ENCODE results near the gene CHRM2. TPM values are rescaled to one million over a fixed set of nuclear protein-coding genes. Genes with fewer than 3 reads are reported as not detected.
"Not testable (repeated sequence)": the region's sequence is repeated elsewhere in the genome, so short reads cannot be mapped to it uniquely, and the experiment has no call there.

Gene CHRM2
- under 0.01 and 0.06 TPM in 2 replicates for total RNA-seq (2014; rRNA removed; shearing (Covaris generic))

- no peak for DNase-seq (ENCODE audit: low spot score)
Measured at GRCh38 chr7:136868496-136869000, at the start of gene CHRM2. TSS of gene CHRM2 (plus strand) at chr7:136868652. CDS start at chr7:137014866, 146,214 bp downstream.

GRCh38 chr7:136831398-136831797 is 37.1 kb upstream of the CHRM2 start:
- in situ Hi-C loops (cut with HindIII; ENCODE audit: low sequenced_read_pairs); DNase-seq (ENCODE audit: low spot score): not testable (repeated sequence)

More at GRCh38 chr7:136868496-136869000, at the start of gene CHRM2:
- in situ Hi-C loops (cut with HindIII; ENCODE audit: low sequenced_read_pairs): no loop called here

GRCh38 chr7:136845899-136846465 is 22.5 kb upstream of the CHRM2 start:
- DNase-seq (ENCODE audit: low spot score): no peak
- in situ Hi-C loops (cut with HindIII; ENCODE audit: low sequenced_read_pairs): no loop called here

GRCh38 chr7:136847858-136848257 is 20.6 kb upstream of the CHRM2 start:
- no peak for DNase-seq (ENCODE audit: low spot score)
- in situ Hi-C loops (cut with HindIII; ENCODE audit: low sequenced_read_pairs): no loop called here

- in situ Hi-C loops (cut with HindIII; ENCODE audit: low sequenced_read_pairs): no loop called here
- no peak for DNase-seq (ENCODE audit: low spot score)
Measured at GRCh38 chr7:136853654-136854053, 14.8 kb upstream of the CHRM2 start.

GRCh38 chr7:136857573-136857972 is 10.9 kb upstream of the CHRM2 start:
- in situ Hi-C loops (cut with HindIII; ENCODE audit: low sequenced_read_pairs): no loop called here

GRCh38 chr7:136859803-136860202 is 8.6 kb upstream of the CHRM2 start:
- DNase-seq (ENCODE audit: low spot score): no peak
- in situ Hi-C loops (cut with HindIII; ENCODE audit: low sequenced_read_pairs): no loop called here

More at GRCh38 chr7:136857573-136857972, 10.9 kb upstream of the CHRM2 start:
- no peak for DNase-seq (ENCODE audit: low spot score)

- DNase-seq (ENCODE audit: low spot score): no peak
- in situ Hi-C loops (cut with HindIII; ENCODE audit: low sequenced_read_pairs): no loop called here
Measured at GRCh38 chr7:136865236-136865635, 3.2 kb upstream of the CHRM2 start.

GRCh38 chr7:136865777-136866176 is 2.7 kb upstream of the CHRM2 start:
- in situ Hi-C loops (cut with HindIII; ENCODE audit: low sequenced_read_pairs): no loop called here
- DNase-seq (ENCODE audit: low spot score): no peak

- DNase-seq (ENCODE audit: low spot score): no peak
- in situ Hi-C loops (cut with HindIII; ENCODE audit: low sequenced_read_pairs): no loop called here
Measured at GRCh38 chr7:136869001-136869961, 829 bp downstream of the CHRM2 start.

GRCh38 chr7:136869991-136870865 is 1.8 kb downstream of the CHRM2 start:
- DNase-seq (ENCODE audit: low spot score): no peak
- in situ Hi-C loops (cut with HindIII; ENCODE audit: low sequenced_read_pairs): no loop called here

GRCh38 chr7:136870866-136871487 is 2.5 kb downstream of the CHRM2 start:
- no peak for DNase-seq (ENCODE audit: low spot score)

GRCh38 chr7:136874393-136875032 is 6.1 kb downstream of the CHRM2 start:
- in situ Hi-C loops (cut with HindIII; ENCODE audit: low sequenced_read_pairs): no loop called here
- DNase-seq (ENCODE audit: low spot score): no peak

More at GRCh38 chr7:136870866-136871487, 2.5 kb downstream of the CHRM2 start:
- in situ Hi-C loops (cut with HindIII; ENCODE audit: low sequenced_read_pairs): no loop called here

- DNase-seq (ENCODE audit: low spot score): no peak
- in situ Hi-C loops (cut with HindIII; ENCODE audit: low sequenced_read_pairs): no loop called here
Measured at GRCh38 chr7:136877509-136877908, 9.1 kb downstream of the CHRM2 start.

GRCh38 chr7:136877990-136878389 is 9.5 kb downstream of the CHRM2 start:
- no peak for DNase-seq (ENCODE audit: low spot score)
- in situ Hi-C loops (cut with HindIII; ENCODE audit: low sequenced_read_pairs): no loop called here

- in situ Hi-C loops (cut with HindIII; ENCODE audit: low sequenced_read_pairs): no loop called here
- no peak for DNase-seq (ENCODE audit: low spot score)
Measured at GRCh38 chr7:136878878-136879277, 10.4 kb downstream of the CHRM2 start.

GRCh38 chr7:136883046-136883445 is 14.6 kb downstream of the CHRM2 start:
- in situ Hi-C loops (cut with HindIII; ENCODE audit: low sequenced_read_pairs): no loop called here
- no peak for DNase-seq (ENCODE audit: low spot score)

GRCh38 chr7:136884492-136884891 is 16.0 kb downstream of the CHRM2 start:
- DNase-seq (ENCODE audit: low spot score): no peak
- in situ Hi-C loops (cut with HindIII; ENCODE audit: low sequenced_read_pairs): no loop called here

All from G401 (cell line).